H1 (cell line): ENCODE measurements around the gene VPS13D. TPM values are rescaled to one million over a fixed set of nuclear protein-coding genes. Genes with fewer than 3 reads are reported as not detected.

Experiments used
- FOSL1 ChIP-seq: IDR thresholded peaks from 2 replicates; pipeline ENCODE4 v1.6.1; 2011; ENCODE audit warnings: mild to moderate bottlenecking, low read depth, low read length, moderate library complexity; ENCODE audit not compliant: insufficient read depth
- POU5F1 ChIP-seq: IDR thresholded peaks from 2 replicates; pipeline ENCODE4 v1.6.1; 2011; ENCODE audit warnings: low read depth, mild to moderate bottlenecking, low read length, moderate library complexity
- RXRA ChIP-seq: IDR thresholded peaks from 2 replicates; pipeline ENCODE4 v1.6.1; 2011; ENCODE audit warnings: low read depth, mild to moderate bottlenecking, low read length, moderate library complexity; ENCODE audit not compliant: insufficient read depth
- SIN3A ChIP-seq, 2 experiments: IDR thresholded peaks in 1 of 2; conservative IDR thresholded peaks in 1 of 2; 2 replicates each; pipeline ENCODE4 v1.6.1; 2011 to 2012; ENCODE audit warnings: low read length in 2 of 2, improper control_type of control experiment in 1 of 2, low read depth in 1 of 2, mild to moderate bottlenecking in 1 of 2
- TAF7 ChIP-seq: optimal IDR thresholded peaks from 2 replicates; pipeline ENCODE3; 2011; ENCODE audit warnings: low read depth, mild to moderate bottlenecking, inconsistent platforms, low read length, moderate library complexity, borderline replicate concordance
- polyA plus RNA-seq, 7 experiments: library from polyadenylated mRNA; depleted of rRNA in 3 of 7; stranded (reverse) in 5 of 7; unstranded in 2 of 7; fragments of >200 nt in 5 of 7; fragments of 200-250 nt in 2 of 7; gene quantifications; 1 replicate in 5 of 7; 2 replicates in 1 of 7; 4 replicates in 1 of 7; pipeline versions ENCODE4 v1.2.1 to v1.2.3, GENCODE V29; 2011 to 2013; ENCODE audit warnings: missing spikeins in 2 of 7, mixed read lengths in 2 of 7
- total RNA-seq: library from RNA; stranded (reverse); fragmentation: NEBNext Ultra II Directional; extraction: Animal tissue kit (Norgen Biotek cat#: 25700); gene quantifications from 2 replicates; pipeline ENCODE4 v1.2.1, GENCODE V29; 2021

The VPS13D gene
- total and polyA plus RNA-seq, 2 of the 8 experiments (the other 6 are each of a cell fraction or from before 2014, with no cell fraction given), result 10.9 to 31.2 TPM

DNA sequence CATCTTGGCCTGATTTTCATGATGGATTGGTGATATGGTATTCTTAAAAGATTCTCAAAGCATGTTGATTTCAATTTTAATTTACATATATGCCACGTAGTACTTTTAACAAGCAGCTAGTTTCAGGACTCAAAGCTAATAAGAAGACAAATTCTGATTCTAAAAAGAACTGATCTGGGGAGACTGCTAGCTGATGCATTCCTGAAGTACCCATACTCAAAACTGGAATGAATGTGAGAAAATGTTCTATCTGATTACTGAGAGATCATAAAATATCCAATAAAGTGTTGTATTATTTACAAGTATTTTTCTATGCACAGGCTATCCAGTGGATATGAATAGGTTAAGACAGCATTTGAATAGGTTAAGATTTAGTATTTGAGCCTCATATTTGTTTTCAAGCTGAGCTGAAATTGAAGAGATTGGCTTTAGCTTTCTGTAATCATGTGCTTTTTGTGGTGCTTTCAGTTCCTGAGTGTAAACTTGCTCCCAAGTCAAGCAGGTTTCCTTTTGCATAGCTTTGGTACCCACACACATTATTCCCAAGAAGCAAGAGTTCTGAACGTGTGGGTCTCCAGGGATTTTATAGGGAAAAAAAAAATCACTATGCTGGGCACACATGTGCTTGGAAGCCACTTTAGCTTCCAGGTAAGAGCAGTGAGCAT is 114.1 kb downstream of the VPS13D start (continued):
- TF ChIP-seq SIN3A (conservative IDR thresholded peaks at IDR 0.05 in 1 of 2, IDR thresholded peaks at IDR 0.05 in 1 of 2; ENCODE audit: low read depth in 1 of 2, low read length in 2 of 2) (no peak), RXRA (no peak), POU5F1 (no peak), TAF7 (no peak), FOSL1 (no peak)
